SJSA1 (cell line): ENCODE measurements around the gene NCOA5. TPM values are rescaled to one million over a fixed set of nuclear protein-coding genes. Genes with fewer than 3 reads are reported as not detected.

ENCODE experiments used
- DNase-seq, 2 experiments: peaks; one replicate each; pipeline ENCODE4 v3.0.0-alpha.2; 2015 to 2020; ENCODE audit warnings: low spot score in 2 of 2, low read depth in 1 of 2
- H3K27ac ChIP-seq: fragments of 250-450 bp; sonication (Bioruptor Pico); 2 replicates; pipeline ENCODE4 v1.5.1; 2020; ENCODE audit warnings: mild to moderate bottlenecking, moderate library complexity
- H3K27me3 ChIP-seq: fragments of 250-450 bp; sonication (Bioruptor Pico); replicated peaks from 2 replicates; pipeline ENCODE4 v1.5.1; 2020; ENCODE audit warnings: mild to moderate bottlenecking, moderate library complexity
- H3K36me3 ChIP-seq: fragments of 250-450 bp; sonication (Bioruptor Pico); 2 replicates; pipeline ENCODE4 v1.5.1; 2020; ENCODE audit warnings: mild to moderate bottlenecking
- H3K4me1 ChIP-seq: fragments of 250-450 bp; sonication (Bioruptor Pico); replicated peaks from 2 replicates; pipeline ENCODE4 v1.6.1; 2021; ENCODE audit warnings: mild to moderate bottlenecking
- H3K4me3 ChIP-seq: fragments of 250-450 bp; sonication (Bioruptor Pico); 2 replicates; pipeline ENCODE4 v1.5.1; 2020; ENCODE audit warnings: mild to moderate bottlenecking
- H3K9me3 ChIP-seq: fragments of 250-450 bp; sonication (Bioruptor Pico); replicated peaks from 2 replicates; pipeline ENCODE4 v1.5.1; 2020; ENCODE audit warnings: mild to moderate bottlenecking
- total RNA-seq: library from RNA; depleted of rRNA; stranded (reverse); fragments of >200 nt; shearing (Covaris generic); gene quantifications from 2 replicates; pipeline ENCODE4 v1.2.3, GENCODE V29; 2014

The NCOA5 gene
- total RNA-seq, 1 experiment from 2014 or later: 25.8 TPM

DNA sequence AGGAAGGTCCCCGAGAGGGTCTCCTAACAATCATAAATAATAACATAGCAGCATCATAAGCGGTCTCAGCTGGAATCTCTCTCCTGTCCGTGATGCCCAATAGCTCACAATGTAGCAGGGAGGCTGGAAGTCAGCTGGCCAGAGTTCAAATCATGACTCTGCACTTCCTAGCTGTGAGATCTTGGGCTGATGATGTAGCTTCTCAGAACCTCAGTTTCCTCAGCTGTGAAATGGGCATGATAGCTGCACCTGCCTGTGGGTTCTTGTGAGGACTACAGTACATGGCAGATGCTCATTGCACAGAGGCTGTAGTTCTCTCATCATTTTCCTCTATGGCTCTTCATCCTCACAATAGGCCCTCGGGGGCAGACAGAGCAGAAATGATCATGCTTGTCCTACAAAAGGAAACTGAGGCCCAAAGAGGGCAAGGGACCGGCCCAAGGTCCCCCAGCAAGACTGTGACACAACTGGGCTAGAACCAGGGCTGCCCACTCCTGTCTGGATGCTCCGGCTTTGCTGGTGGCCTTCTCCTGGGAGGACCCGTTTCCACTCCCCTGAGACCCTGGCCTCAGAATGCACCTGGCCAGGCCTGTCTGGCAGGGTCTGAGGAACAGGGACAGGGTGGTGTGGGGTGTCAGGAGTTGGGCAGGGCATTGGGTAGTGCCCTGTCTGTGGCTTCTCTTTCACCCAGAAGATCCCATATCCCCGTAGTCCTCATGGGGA, 43.0 kb downstream of the NCOA5 start:
- Histone ChIP-seq H3K27ac (no peak overlapping the region), H3K9me3 (no peaks in the 10 kb centered on the region), H3K4me3 (no peak overlapping the region), H3K27me3 (peaks cover 4% of the 10 kb centered on the region), H3K4me1 (no peaks in the 10 kb centered on the region), H3K36me3 (no peaks in the 10 kb centered on the region)
- DNase-seq: no peak

DNA sequence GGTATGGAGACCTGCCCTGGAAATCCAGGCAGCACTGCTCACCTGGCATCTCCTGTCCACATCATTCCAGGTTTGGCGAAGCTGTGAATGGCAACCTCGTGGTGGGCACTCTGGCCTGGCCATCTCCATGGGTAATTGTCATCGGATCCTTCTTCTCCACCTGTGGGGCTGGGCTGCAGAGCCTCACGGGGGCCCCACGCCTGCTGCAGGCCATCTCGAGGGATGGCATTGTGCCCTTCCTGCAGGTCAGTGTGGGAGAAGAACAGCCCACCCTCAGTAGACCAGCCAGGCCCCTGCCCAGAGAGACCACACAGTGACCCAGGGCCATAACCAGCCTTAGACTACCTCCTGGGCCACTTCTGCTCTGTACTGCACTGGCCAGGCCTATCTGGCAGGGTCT, 44.9 kb downstream of the NCOA5 start:
- Histone ChIP-seq H3K27ac (no peak overlapping the region), H3K36me3 (no peaks in the 10 kb centered on the region), H3K27me3 (peaks cover 4% of the 10 kb centered on the region), H3K9me3 (no peaks in the 10 kb centered on the region), H3K4me3 (no peak overlapping the region), H3K4me1 (no peaks in the 10 kb centered on the region)
- DNase-seq: no peak

DNA sequence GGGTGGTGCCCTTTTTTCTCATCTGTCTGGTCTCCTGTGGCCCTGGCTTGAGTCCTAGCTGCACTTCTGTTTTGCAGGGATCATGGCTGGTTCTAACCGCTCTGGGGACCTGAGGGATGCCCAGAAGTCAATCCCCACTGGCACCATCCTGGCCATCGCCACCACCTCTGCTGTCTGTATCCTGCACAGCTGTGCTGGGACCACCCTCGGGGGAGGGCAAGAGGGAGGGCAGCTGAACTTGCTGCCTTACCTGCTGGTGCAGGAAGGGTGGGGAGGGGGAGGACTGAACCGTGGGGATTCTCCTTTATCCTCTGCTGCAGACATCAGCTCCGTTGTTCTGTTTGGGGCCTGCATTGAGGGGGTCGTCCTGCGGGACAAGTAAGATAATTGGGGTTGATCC, 46.2 kb downstream of the NCOA5 start:
- DNase-seq: no peak
- Histone ChIP-seq H3K36me3 (no peaks in the 10 kb centered on the region), H3K4me1 (no peaks in the 10 kb centered on the region), H3K4me3 (no peak overlapping the region), H3K9me3 (no peaks in the 10 kb centered on the region), H3K27me3 (no peaks in the 10 kb centered on the region; the same call in 1 of the 2 replicates), H3K27ac (no peak overlapping the region)

DNA sequence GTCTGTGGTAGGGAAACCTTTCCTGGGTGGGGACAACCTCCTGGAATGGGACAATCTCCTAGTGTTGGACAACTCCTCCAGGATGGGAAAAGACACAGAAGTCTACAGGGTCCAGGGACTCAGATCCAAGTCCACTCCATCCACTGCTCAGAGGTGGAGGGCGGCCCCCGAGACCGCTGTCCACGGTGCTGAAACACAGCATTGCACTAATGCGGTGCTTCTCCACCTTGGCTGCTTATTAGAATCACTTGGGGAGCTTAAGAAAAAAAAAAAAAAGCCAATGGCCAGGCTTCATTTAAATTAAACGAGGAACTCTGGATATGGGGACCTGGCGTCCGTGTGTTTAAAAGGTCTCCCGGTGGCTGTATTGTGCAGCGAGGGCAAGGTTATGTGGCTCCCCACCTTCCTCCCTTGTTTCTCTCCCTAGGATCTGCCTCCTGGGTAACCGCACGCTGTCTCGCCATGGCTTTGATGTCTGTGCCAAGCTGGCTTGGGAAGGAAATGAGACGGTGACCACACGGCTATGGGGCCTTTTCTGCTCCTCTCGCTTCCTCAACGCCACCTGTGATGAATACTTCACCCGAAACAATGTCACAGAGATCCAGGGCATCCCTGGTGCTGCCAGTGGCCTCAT, 48.7 kb downstream of the NCOA5 start:
- no peak for DNase-seq
- Histone ChIP-seq H3K4me1 (no peaks in the 10 kb centered on the region), H3K4me3 (no peak overlapping the region), H3K36me3 (no peaks in the 10 kb centered on the region), H3K9me3 (no peaks in the 10 kb centered on the region), H3K27me3 (0 out of 2 replicates have a peak, but pooled peaks cover 8% of the 10 kb centered on the region), H3K27ac (no peak overlapping the region)

DNA sequence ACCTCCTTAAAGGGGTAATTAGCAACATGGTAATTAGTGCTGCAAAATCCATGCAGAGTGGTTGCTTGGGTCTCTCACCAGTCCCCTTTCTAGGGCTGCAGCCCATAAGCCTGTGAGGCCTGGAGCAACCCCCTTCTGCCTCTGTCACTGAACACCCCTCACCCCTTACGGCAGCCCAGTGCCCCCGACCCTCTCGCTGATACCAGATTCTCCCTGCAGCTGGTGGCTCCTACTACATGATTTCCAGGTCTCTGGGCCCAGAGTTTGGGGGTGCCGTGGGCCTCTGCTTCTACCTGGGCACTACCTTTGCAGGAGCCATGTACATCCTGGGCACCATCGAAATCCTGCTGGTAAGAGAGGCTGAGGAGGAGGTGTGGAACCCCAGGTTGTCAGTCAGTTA, 52.7 kb downstream of the NCOA5 start:
- H3K27me3 ChIP-seq: peaks cover 33% of the 10 kb centered on the region
- no peaks in the 10 kb centered on the region for H3K9me3 ChIP-seq
- no peaks in the 10 kb centered on the region for H3K4me1 ChIP-seq
- no peak overlapping the region for H3K4me3 ChIP-seq
- H3K36me3 ChIP-seq: no peaks in the 10 kb centered on the region
- no peak for DNase-seq
- no peak overlapping the region for H3K27ac ChIP-seq

DNA sequence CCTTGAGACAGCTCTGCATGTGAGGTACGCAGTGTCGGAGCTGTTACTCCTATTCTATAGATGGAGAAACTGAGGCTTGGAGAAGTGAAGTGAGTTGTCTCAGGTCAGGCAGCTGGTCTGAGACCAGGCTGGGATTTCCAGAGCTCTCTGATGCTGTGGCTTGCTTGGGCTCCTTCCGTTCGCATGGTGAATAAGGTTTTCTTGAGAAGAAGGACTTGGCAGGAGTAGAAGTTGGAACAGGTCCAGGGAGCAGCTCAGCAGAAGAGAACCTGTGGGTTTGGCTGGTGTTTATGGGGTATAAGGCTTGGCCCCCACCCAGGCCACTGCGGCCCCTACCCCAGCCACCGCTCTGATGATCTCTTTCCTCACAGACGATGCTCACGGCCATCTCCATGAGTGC, 53.4 kb downstream of the NCOA5 start:
- H3K4me1 ChIP-seq: no peaks in the 10 kb centered on the region
- no peak overlapping the region for H3K27ac ChIP-seq
- no peak for DNase-seq
- peaks cover 40% of the 10 kb centered on the region for H3K27me3 ChIP-seq
- no peaks in the 10 kb centered on the region for H3K36me3 ChIP-seq
- H3K9me3 ChIP-seq: no peaks in the 10 kb centered on the region
- H3K4me3 ChIP-seq: no peak overlapping the region

DNA sequence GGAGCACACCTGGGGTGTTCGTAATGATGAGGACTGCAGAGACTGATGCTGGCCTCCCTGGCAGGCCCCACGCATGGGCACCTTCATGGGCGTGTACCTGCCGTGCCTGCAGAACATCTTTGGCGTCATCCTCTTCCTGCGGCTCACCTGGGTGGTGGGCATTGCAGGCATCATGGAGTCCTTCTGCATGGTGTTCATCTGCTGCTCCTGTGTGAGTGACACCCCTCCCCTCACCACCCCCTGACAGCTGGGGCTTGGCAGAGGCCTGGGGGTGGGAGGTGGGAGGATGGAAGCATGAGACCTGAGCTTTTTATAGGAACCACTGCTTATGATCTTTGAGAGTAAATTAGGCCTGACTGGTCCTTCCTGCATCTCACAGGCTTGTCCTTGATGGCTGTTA, 54.0 kb downstream of the NCOA5 start:
- H3K4me3 ChIP-seq: no peak overlapping the region
- H3K9me3 ChIP-seq: no peaks in the 10 kb centered on the region
- H3K36me3 ChIP-seq: no peaks in the 10 kb centered on the region
- H3K4me1 ChIP-seq: no peaks in the 10 kb centered on the region
- no peak for DNase-seq
- H3K27ac ChIP-seq: no peak overlapping the region
- H3K27me3 ChIP-seq: peaks cover 47% of the 10 kb centered on the region

DNA sequence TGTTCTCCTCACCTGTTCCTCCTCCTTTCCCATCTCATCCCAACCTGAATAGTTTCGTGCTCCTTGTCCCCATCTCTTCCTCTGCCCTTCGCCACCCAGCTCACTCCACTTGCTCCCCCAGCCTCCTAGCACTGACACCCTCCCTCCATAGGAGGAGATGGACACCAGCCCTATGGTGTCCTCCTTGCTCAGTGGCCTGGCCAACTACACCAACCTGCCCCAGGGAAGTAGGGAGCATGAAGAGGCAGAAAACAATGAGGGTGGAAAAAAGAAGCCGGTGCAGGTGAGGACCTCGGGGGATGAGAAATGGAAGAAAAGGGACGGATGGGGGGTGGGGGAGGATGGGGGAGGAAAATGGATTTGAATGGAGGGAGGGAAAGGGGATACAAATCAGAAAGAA, 54.5 kb downstream of the NCOA5 start:
- Histone ChIP-seq H3K27ac (no peak overlapping the region), H3K4me1 (no peaks in the 10 kb centered on the region), H3K4me3 (no peak overlapping the region), H3K9me3 (no peaks in the 10 kb centered on the region), H3K27me3 (peaks cover 50% of the 10 kb centered on the region), H3K36me3 (no peaks in the 10 kb centered on the region)
- DNase-seq: no peak

DNA sequence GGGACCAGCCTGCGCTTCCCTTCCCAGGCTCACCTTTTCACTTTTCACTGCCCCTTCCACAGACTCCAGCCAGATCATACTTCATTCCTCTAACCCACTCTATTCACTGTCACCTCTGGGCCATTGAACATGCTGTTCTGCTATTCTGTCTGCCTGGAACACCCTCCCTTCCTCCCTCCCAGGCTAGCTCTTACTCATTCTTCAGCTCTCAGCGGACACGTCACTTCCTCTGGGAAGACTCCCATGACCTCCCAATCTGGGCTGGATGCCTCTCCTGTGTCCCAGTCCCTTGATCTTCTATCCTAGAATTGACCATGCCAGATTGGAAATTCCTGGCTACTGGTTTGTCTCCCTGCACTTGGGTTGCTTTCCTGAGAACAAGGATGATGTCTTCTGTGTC, 55.7 kb downstream of the NCOA5 start:
- H3K9me3 ChIP-seq: peaks cover under 1% of the 10 kb centered on the region; the same call in 1 of the 2 replicates
- H3K36me3 ChIP-seq: no peaks in the 10 kb centered on the region
- H3K4me3 ChIP-seq: no peak overlapping the region
- no peak overlapping the region for H3K27ac ChIP-seq
- peaks cover 61% of the 10 kb centered on the region for H3K27me3 ChIP-seq
- no peak for DNase-seq
- no peaks in the 10 kb centered on the region for H3K4me1 ChIP-seq

DNA sequence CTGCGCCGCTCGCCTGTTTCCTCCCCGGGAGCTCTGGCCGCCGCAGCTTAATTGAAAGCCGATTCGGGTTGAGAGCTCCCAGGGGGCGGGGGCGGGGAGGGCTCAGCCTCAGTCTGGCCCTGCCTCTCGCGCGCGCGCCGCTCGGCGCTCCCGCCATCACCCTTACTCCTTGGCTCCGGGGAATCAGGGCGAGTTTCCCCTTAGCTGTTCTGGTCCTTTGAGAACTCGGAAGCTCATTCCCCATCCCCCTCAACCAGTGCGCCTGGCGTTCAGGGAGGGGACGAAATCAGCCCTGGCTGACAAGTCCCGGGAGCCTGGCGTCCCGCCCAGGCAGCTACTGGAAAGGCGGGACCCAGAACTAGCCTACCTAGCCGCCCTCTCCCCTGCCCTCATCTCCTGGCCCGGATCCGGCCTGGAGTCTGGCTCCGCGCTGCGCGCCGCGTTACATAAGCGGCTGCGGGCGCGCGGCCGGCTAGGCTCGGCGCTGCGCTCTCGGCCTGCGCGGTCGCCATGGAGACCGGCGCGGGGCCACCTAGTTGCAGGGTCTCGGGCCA, 58.0 kb downstream of the NCOA5 start:
- Histone ChIP-seq H3K4me3 (no peak overlapping the region), H3K9me3 (peaks cover 2% of the 10 kb centered on the region; the same call in 1 of the 2 replicates), H3K36me3 (no peaks in the 10 kb centered on the region), H3K4me1 (no peaks in the 10 kb centered on the region), H3K27me3 (peaks cover 78% of the 10 kb centered on the region), H3K27ac (no peak overlapping the region)
- no peak for DNase-seq

DNA sequence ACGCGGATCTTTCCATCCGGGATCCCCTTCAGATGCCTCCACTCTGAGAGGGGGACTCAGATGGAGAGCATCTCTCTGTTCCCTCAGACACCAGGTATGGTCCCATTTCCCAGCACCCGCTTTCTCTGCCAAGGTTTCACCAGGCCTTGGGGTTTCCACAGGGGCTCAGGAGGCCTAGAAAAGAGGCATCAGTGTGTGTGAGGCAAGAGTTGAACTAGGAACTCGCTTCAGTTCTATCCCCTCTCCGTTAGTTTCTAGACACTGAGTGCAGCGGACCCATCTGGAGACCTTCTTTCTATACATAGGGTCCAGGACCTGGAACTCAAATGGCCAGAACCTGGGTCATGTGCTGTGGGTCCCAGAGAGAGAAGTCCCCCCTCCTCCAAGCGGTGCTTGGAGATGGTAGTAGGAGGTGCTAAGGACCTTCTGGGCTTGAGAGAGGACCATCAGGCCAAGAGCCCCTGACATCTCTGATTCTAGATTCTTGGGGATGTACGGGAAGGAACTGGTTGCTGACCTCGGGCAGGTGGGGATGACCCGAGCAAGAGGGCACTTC, 58.7 kb downstream of the NCOA5 start:
- Histone ChIP-seq H3K27me3 (peaks cover 76% of the 10 kb centered on the region), H3K9me3 (peaks cover 2% of the 10 kb centered on the region; the same call in 1 of the 2 replicates), H3K27ac (no peak overlapping the region), H3K36me3 (no peaks in the 10 kb centered on the region), H3K4me1 (no peaks in the 10 kb centered on the region), H3K4me3 (no peak overlapping the region)
- DNase-seq: no peak

DNA sequence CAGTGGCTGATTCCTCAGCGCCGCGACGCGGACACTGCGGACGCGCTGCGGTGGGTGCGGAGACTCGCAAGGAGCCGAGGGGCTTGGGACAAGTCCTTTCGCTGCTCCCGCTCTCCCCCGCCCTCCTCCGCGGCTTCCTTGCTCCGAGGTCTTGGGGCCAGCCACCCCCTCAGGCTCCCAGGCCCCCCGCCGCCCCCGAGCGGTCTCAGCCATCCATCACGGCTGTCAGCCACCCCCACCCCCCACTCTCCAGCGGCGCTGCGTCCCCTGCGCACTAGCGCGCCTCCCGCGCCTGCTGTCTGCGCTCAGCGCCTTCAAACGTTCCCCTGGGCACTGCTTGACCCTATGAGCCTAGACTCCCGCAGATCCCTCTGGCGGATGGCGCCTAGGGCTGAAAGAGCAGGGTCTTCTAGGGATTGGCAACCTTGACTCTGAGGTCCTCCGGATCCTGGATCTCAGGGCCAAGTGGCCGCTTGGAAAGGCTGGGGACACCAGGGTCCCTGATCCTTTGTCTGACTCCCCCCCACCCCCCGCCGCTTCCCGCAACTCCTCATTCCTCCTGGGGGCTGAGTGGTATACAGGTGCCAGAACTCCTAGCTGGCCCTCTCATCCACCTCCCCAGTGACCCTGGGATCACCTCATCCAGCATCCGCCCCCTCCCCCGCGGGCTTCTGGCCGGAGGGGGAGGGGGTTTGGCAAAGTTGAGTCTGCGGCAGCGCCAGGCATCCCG, 59.3 kb downstream of the NCOA5 start:
- peaks cover 72% of the 10 kb centered on the region for H3K27me3 ChIP-seq
- no peak overlapping the region for H3K4me3 ChIP-seq
- H3K36me3 ChIP-seq: no peaks in the 10 kb centered on the region
- no peaks in the 10 kb centered on the region for H3K4me1 ChIP-seq
- no peak for DNase-seq
- no peak overlapping the region for H3K27ac ChIP-seq
- H3K9me3 ChIP-seq: peaks cover 2% of the 10 kb centered on the region; the same call in 1 of the 2 replicates

DNA sequence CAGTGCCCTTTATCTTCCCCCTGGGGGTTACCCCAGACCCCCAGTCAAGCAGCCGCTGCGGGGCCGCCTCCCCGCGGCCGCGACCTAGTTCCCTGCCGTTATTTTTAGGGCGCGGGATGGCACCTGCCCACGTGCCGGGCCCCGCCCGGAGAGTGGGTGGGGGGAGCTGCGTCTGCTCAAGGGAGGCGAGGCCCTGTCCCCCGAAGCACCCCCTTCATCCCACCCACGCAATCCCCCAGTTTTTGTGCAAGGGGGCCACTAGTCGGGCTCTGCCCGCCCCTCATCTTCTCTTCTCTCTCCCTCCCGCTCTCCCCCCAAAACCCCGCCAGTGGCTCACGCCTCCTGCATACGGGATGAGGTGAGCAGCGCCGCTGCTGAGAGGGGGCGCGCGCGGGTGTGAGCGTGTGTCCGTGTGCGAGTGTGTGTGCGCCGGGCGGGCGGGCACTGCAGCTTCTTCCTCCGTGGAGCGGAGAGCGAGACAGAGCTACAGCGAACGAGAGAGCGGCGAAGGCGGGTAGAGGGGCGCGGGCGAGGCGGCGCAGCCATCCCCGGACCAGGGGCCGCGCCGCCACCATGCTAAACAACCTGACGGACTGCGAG, 60.9 kb downstream of the NCOA5 start, which contains the start of gene SLC12A5:
Gene SLC12A5 (plus strand): TSS at position 444 of the 600 bp plus-strand sequence. CDS start 130 bp downstream, at position 574.
- no peak within 1 kb of the TSS for H3K27ac ChIP-seq
- no peaks in the 10 kb centered on the region for H3K4me1 ChIP-seq
- DNase-seq: no peak
- no peaks in the 10 kb centered on the region for H3K36me3 ChIP-seq
- no peak within 1 kb of the TSS for H3K4me3 ChIP-seq
- H3K9me3 ChIP-seq: peaks cover 2% of the 10 kb centered on the region; the same call in 1 of the 2 replicates
- H3K27me3 ChIP-seq: peaks cover 67% of the 10 kb centered on the region
